Hippocampal formation (tissue), 2 donors: ENCODE results near the gene OPRD1.
A peak's percentile ranks its signal among the peaks of the same experiment; 100 is the strongest.
"Not testable (repeated sequence)": the region's sequence is repeated elsewhere in the genome, so short reads cannot be mapped to it uniquely, and the experiment has no call there.

ENCODE experiments used
- DNase-seq, 2 donors: peaks; one replicate each; lab custom pipeline; 2025; lab: John Stamatoyannopoulos, UW

Gene OPRD1

GRCh38 chr1:28801461-28801860 is 10.5 kb upstream of the OPRD1 start:
- no peak for DNase-seq

- no peak for DNase-seq
Measured at GRCh38 chr1:28803051-28803450, 8.9 kb upstream of the OPRD1 start.

DNA sequence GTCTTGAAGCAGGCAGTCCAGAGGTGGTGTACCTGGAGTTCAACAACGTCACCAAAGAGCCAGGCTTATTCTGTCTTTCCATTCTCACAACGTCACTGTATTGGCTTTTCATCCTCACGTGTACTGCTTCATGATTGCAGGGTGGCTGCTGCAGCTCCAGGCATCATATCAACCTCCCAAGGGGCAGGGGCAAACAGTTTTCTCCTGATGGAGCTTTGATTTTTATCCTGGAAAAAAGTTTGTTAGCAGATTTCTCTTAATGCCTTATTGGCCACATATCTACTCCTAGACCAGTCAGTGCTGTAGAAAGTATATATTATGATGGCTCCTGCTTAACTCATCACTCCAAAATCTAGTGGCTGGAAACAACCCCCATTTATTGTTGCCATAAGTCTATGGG is 8.3 kb upstream of the OPRD1 start:
- no peak for DNase-seq

DNA sequence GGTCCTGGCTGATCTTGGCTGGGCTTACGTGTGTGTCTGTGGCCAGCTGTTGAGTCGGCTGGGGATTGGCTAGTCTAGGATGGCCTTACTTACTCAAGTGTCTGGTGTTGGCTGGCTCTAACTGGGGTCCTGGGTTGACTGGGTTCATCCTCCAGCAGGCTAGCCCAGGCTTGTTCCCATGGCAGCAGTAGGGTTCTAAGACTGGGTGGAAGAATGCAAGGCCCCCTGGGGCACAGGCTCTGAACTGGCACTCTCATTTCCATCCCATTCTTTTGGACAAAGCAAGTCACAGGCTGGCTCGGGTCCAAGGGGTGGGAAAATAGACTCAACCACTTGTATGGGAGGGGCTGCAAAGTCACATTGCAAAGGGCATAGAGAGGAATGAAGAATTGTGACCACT is 7.9 kb upstream of the OPRD1 start:
- no peak for DNase-seq

- no peak for DNase-seq
Measured at GRCh38 chr1:28807046-28807445, 4.9 kb upstream of the OPRD1 start.

GRCh38 chr1:28807986-28808385 is 4.0 kb upstream of the OPRD1 start:
- no peak for DNase-seq

DNA sequence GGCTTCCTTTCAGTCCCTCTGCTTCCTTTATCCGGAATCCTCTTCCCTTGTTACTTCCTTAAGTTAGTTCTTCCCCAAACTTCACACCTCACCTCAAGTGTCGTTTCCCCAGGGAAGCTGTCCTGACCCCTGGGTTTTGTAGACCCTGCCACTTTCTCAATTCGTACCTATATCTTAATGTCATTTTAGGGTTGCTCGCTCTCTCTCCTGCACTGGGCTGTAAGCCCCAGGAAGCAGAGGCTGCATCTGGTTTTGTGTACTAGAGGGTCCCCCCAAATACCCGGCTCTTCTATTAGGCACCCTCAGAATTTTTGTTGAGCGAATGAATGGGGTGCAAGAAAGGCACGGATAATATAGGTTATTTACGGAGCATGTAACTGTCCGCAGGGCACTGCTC is 603 bp upstream of the OPRD1 start:
- DNase-seq = no peak

DNA sequence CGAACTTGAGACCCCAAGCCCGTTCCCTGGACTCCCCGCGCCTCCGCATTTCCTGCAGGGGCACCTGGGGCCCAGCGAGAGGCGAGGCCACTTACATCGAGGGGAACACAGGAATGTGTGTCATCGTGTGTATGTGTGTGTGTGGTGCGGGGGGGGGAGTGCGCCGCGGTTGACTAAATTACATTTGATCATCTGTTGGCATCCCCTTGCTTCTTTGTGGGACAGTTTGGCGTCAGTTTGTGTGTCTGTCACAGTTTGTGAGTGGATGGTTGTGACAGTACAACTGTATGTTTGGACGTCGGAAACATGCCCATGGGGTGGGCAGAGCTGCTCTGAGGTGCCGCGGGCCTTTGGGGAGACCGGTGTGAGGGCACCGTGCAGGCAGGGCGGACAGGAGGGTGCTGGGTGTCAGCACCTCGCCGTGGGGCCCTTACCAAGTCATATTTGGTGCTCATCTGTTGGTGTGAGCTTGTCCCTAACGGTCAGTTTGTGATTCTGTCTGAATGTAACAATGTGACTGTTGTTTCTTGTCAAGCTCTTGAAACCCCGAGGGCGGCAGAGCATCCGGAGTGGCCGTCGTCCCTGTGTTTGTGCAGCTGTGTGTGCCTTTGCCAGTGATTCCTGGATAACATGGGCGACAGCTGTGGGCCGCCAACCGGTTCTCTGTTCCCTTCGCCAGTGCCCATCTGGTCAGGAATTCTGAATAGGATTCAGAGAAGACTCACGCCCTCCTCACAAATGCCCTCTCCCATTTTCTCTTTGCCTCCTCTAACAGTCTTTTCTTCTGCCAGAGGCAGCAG is 899 bp downstream of the OPRD1 start:
- no peak for DNase-seq

GRCh38 chr1:28813931-28814465 is 2.0 kb downstream of the OPRD1 start:
- DNase-seq = no peak

DNA sequence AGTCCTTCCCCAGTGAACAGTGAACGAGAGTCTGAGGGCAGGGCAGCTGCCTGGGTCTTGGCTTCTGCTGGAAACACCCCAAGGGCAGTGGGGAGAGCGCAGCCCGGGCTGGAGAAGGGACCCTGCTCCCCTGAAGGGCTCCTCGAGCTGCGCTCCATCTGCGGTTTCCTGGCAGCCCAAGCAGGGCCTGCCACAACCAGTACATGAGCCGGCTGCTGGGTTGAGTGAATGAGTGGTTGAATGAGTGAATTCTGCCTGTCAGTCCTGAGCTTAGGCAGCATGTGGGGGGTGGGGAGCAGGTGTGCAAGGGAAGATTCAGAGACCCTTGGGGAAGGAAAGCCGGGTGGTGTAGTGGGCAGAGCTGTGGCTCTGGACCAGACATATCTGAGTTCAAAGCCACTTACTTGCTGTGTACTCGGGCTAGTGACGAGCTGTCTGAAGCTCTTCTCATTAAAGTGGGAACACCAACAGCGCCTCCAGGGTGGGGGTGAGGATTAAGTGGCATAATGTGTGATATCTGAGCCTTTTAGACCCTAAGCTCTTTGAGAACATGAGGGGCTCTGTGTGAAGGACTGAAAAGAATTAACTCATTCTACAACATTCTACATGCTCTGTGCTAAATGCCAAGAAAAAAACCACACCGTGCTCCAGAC is 3.7 kb downstream of the OPRD1 start:
- DNase-seq = no peak

DNA sequence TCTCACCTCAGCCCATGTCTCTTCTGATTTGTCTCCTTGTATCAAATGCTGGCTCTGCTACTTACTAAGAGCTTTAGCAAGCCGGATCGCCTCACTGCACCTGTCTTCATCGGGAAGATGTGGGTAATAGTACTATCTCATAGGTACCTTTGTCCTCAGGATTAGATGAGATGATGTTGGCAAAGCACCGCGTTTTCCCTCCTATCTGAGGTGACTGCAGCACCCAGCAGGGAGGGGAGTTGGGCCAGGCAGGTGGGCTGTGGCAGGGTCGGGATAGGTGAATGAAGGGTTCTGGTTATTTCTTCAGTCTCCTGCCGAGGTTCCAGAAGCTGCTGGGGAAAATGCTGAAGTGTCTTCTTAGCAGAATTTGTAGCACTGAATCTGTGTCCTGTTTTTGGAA is 5.2 kb downstream of the OPRD1 start:
- DNase-seq = no peak

- no peak for DNase-seq
Measured at GRCh38 chr1:28819020-28819419, 7.0 kb downstream of the OPRD1 start.

- no peak for DNase-seq
Measured at GRCh38 chr1:28822799-28823198, 10.8 kb downstream of the OPRD1 start.

- DNase-seq = not testable (repeated sequence)
Measured at GRCh38 chr1:28824061-28824460, 12.1 kb downstream of the OPRD1 start.

DNA sequence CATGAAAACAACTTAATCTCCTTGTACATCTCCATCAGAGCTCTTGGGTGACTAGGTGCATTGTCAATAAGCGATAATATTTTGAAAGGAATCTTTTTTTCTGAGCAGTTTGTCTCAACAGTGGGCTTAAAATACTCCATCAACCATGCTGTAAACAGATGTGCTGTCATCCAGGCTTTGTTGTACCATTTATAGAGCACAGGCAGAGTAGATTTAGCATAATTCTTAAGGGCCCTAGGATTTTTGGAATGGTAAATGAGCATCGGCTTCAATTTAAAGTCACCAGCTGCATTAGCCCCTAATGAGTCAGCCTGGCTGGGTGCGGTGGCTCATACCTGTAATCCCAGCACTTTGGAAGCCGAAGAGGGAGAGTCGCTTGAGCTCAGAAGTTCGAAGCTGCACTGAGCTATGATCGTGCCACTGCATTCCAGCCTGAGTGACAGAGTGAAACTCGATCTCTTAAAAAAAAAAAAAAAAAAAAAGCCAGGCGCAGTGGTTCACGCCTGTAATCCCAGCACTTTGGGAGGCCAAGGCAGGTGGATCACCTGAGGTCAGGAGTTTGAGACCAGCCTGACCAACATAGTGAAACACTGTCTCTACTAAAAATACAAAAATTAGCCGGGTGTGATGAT is 16.4 kb downstream of the OPRD1 start:
- DNase-seq = not testable (repeated sequence)

- no peak for DNase-seq
Measured at GRCh38 chr1:28830814-28831213, 18.8 kb downstream of the OPRD1 start.

DNA sequence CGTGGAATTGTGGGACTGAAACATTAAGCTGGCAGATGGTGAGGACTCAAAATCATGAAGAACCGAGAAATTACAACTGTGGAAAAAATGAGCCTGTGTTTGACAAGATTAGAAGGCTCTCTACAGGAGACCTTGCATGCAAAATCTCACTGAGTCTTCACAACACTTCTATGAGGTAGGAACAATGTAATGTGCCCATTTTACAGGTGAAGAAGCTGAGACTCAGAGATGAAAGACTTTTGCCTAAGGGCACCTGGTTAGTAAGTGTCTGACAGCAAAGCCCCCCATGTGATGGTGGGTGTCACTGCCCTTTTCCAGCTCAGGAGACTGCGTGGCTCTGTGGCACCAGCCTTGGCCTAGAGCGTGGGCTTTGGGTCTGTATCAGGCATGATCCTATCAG is 21.0 kb downstream of the OPRD1 start:
- DNase-seq = no peak

- no peak for DNase-seq
Measured at GRCh38 chr1:28833381-28833780, 21.4 kb downstream of the OPRD1 start.

GRCh38 chr1:28835237-28835650 is 23.3 kb downstream of the OPRD1 start:
- DNase-seq = peak in 1 of 2 donors; percentile 50

DNA sequence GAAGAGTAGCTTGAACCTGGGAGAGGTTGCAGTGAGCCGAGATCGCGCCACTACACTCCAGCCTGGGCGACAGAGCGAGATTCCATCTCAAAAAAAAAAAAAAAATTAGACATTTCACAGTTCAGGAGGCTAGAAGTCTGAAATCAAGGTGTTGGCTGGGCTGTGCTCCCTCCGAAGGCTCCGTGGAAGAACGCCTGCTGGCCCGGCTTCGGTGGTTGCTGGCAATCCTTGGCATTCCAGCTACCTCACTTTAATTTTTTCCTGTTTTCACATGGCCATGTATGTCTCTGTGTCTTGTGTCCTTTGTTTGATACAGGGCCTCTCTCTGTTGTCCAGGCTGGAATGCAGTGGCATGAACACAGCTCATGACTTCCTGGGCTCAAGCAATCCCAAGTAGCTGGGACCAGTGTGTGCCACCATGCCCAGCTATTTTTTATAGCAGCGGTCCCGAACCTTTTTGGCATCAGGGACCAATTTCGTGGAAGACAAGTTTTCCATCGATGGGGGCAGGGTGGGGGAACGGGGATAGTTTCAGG is 24.5 kb downstream of the OPRD1 start:
- no peak for DNase-seq

- DNase-seq = no peak
Measured at GRCh38 chr1:28840928-28841544, 29.1 kb downstream of the OPRD1 start.
